ENCODE results near the gene SORL1.

The SORL1 gene

GRCh38 chr11:121670805-121671282 lies 218.7 kb downstream of the SORL1 start:
- no peak for DNase-seq

DNA sequence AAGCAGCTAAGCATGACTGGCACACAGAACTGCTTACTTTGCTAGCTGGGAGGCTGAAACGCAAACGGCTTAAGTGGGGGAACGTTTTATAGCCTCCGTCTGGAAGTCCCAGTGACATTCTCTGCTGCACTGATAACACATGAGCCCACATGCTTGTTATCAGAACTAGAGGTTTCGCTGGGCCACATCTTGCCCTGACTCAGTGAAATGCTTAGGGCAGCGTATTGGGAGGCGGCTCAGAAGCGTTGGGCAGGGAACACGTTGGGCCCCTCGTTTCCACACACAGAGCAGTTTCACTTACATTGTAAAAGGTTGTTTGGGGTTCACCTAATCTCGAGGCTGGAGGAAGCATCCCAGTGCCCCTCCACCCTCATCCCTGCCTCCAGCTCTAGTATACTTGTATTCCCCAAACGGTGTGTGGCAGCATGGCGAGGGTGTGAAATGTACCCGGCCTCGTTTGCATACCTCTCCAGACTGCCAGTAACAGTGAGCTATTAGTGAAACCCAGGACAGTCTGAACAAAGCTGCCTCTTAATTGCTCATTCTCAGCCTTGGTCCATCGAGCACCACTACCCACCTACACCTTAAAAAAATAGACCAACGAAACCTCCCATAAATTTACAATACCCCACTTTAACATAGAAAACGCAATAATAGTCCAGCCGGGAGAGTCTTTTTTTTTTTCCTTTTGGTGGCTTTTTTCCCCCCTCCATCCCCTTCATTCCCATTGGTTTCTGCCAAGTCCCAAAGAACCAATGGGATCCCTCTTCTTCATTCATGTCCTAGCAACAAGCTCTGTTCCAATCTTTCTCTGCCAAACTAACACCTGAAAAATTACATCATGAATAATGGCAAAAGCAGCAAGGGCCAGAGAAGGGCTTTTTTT lies 219.4 kb downstream of the SORL1 start:
- no peak for DNase-seq

DNA sequence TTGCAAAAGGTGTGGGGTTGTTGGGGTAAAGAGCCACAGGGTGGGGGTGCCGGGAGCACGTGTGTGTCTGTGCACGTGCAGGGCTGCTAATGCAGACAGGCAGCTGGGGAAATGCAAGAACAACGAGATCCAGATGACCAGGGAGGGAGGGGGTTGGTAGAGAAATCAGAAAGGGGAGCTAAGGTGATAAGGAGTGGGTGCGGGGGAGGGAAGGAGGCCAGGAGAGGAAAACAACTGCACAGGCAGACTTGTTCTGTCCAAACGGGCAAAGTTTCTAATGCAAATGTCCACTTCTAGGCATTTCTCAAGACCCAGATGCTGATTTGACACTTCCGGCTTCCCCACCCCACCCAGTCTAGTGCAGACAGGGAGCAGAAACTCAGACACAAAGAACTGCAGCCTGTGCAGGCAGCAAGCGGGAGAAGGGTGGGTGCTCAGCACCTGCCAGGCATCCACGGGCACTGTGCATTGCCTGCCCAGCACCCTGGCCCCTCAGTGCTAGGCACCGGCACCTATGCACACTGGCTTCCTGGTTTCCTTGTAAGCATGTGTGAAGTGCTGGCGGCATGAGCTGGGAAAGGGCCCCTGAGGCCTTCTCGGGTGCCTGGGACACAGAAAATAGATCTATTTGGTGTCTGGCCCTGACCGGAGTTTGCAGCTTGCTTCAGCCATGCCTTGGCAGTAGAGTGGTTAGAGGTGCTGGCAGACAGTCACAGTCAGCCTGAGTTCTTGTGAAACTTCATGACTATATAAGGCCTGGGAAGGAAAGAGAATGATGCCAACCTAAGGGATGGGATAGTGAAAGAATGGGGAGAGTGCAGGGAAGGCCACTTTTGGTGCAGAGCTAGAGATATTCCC lies 220.7 kb downstream of the SORL1 start:
- DNase-seq: no peak

DNA sequence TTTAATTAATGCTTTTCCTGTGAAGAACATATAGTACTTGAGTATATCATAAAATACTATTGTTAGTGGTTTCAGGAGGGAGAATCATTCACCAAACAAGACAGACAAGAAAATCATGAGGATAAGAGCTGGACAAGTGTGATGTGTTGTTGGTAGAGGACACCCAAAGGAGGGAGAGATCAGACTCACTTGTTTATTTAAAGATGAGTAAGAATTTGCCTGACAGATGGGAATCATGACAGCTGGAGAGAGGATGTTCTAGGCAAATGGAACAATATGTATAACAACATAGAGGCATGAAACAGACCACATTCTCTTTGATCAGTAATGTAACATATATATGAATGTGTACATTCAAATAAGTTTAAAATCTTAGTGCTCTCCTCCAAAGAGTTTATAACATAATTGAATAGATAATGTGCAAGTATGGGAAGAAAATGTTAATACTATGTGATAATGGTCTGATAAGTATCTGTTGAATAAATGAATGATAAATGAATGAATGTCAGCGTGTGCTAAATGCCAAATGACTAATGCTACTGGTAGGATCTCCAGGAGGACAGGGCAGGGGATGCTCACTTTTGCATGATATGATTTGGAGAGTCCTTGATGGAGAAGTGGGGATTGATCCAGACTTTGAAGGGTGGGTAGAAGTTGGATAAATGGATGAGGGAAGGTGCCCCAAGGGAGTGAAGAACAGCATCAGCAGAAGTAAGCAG lies 229.6 kb downstream of the SORL1 start:
- DNase-seq: no peak
